IMR-90 (cell line): ENCODE results near the gene RFX1. TPM values are rescaled to one million over a fixed set of nuclear protein-coding genes. Genes with fewer than 3 reads are reported as not detected.
"Not testable (repeated sequence)": the region's sequence is repeated elsewhere in the genome, so short reads cannot be mapped to it uniquely, and the experiment has no call there.

ENCODE experiments used
- ATAC-seq: fragments of 200-7000 bp; cut with Tn5 transposase; 2 replicates; pipeline ENCODE4 v1.9.1; 2020; ENCODE audit warnings: low read depth, mild to moderate bottlenecking, moderate library complexity
- BruUV-seq: library from RNA; stranded (reverse); fragments of 400-500 nt; replicated peaks from 2 replicates; lab custom pipeline; 2021; lab: Mats Ljungman, UMichigan
- CTCF ChIA-PET: fragments of 300-600 bp; formaldehyde crosslinking; extraction: SDS; loops from one replicate; lab custom pipeline; 2021; ENCODE audit warnings: antibody characterized with exemption; lab: Yijun Ruan, JAX
- POLR2A ChIA-PET: fragments of 300-600 bp; sonication (Branson Sonifier 250); formaldehyde crosslinking; loops from one replicate; lab custom pipeline; 2022; ENCODE audit warnings: antibody characterized with exemption; ENCODE audit not compliant: unreplicated experiment; lab: Charles Lee
- DNase-seq: peaks from one replicate; pipeline ENCODE4 v3.0.0; 2013
- H2AFZ ChIP-seq: replicated peaks from 2 replicates; pipeline ENCODE3; 2013; ENCODE audit warnings: low read length, mild to moderate bottlenecking; ENCODE audit not compliant: poor library complexity
- H2AK5ac ChIP-seq: 2 replicates; pipeline ENCODE4 v1.6.1; 2013; ENCODE audit warnings: low read depth, low read length, inconsistent platforms
- H2AK9ac ChIP-seq: replicated peaks from 2 replicates; pipeline ENCODE3; 2013; ENCODE audit warnings: mild to moderate bottlenecking, low read depth, low read length, moderate library complexity; ENCODE audit not compliant: poor library complexity
- H2BK120ac ChIP-seq: 2 replicates; pipeline ENCODE4 v1.6.1; 2013; ENCODE audit warnings: low read depth, low read length, inconsistent platforms
- H2BK15ac ChIP-seq: 3 replicates; pipeline ENCODE4 v1.6.1; 2013; ENCODE audit warnings: low read depth, low read length, inconsistent platforms
- H2BK20ac ChIP-seq: 2 replicates; pipeline ENCODE4 v1.6.1; 2013; ENCODE audit warnings: low read depth, mild to moderate bottlenecking, inconsistent platforms, low read length, moderate library complexity
- H2BK5ac ChIP-seq: 2 replicates; pipeline ENCODE4 v1.6.1; 2013; ENCODE audit warnings: mild to moderate bottlenecking, low read depth, low read length, inconsistent platforms; ENCODE audit not compliant: poor library complexity, severe bottlenecking
- H3K14ac ChIP-seq: replicated peaks from 2 replicates; pipeline ENCODE4 v1.6.1; 2013; ENCODE audit warnings: low read depth, low read length, inconsistent platforms
- H3K18ac ChIP-seq: 2 replicates; pipeline ENCODE4 v1.6.1; 2013; ENCODE audit warnings: low read depth, low read length, control low read depth
- H3K23ac ChIP-seq: 2 replicates; pipeline ENCODE4 v1.6.1; 2013; ENCODE audit warnings: low read depth, low read length, inconsistent platforms
- H3K27ac ChIP-seq: 2 replicates; pipeline ENCODE4 v1.5.1; 2013; ENCODE audit warnings: mild to moderate bottlenecking, control low read depth, low read length; ENCODE audit not compliant: insufficient read depth
- H3K27me3 ChIP-seq: 2 replicates; pipeline ENCODE4 v1.6.1; 2013; ENCODE audit warnings: low read length; ENCODE audit not compliant: control insufficient read depth, insufficient read depth
- H3K36me3 ChIP-seq: 2 replicates; pipeline ENCODE4 v1.6.1; 2013; ENCODE audit warnings: low read length, mixed read lengths; ENCODE audit not compliant: control insufficient read depth, insufficient read depth
- H3K4ac ChIP-seq: 2 replicates; pipeline ENCODE4 v1.6.1; 2013; ENCODE audit warnings: low read depth, low read length, inconsistent platforms
- H3K4me1 ChIP-seq: 2 replicates; pipeline ENCODE4 v1.6.1; 2013; ENCODE audit warnings: low read length, mixed read lengths; ENCODE audit not compliant: control insufficient read depth, insufficient read depth
- H3K4me2 ChIP-seq: 2 replicates; pipeline ENCODE4 v1.6.1; 2013; ENCODE audit warnings: low read depth, mild to moderate bottlenecking, control low read depth, low read length, moderate library complexity
- H3K4me3 ChIP-seq: 2 replicates; pipeline ENCODE4 v1.5.1; 2013; ENCODE audit warnings: low read depth, mild to moderate bottlenecking, control low read depth, low read length, moderate library complexity; ENCODE audit not compliant: insufficient read depth
- H3K56ac ChIP-seq: 2 replicates; pipeline ENCODE4 v1.6.1; 2013; ENCODE audit warnings: low read length, inconsistent platforms; ENCODE audit not compliant: insufficient read depth; ENCODE audit errors: extremely low read depth
- H3K79me1 ChIP-seq, 2 experiments: 2 replicates each; pipeline ENCODE4 v1.6.1; 2013; ENCODE audit warnings: low read length in 2 of 2, inconsistent platforms in 1 of 2, low read depth in 1 of 2
- H3K9ac ChIP-seq: 2 replicates; pipeline ENCODE4 v1.6.1; 2013; ENCODE audit warnings: low read depth, low read length, control low read depth
- H3K9me1 ChIP-seq: 2 replicates; pipeline ENCODE4 v1.6.1; 2013; ENCODE audit warnings: low read length, inconsistent platforms; ENCODE audit not compliant: insufficient read depth
- H3K9me3 ChIP-seq: 2 replicates; pipeline ENCODE4 v1.6.1; 2013; ENCODE audit warnings: low read length; ENCODE audit not compliant: control insufficient read depth, insufficient read depth
- H4K20me1 ChIP-seq: 2 replicates; pipeline ENCODE4 v1.6.1; 2013; ENCODE audit warnings: low read length, inconsistent platforms; ENCODE audit not compliant: insufficient read depth
- H4K5ac ChIP-seq: 2 replicates; pipeline ENCODE4 v1.6.1; 2013; ENCODE audit warnings: mild to moderate bottlenecking, low read depth, low read length, control low read depth
- H4K8ac ChIP-seq, 2 experiments: 2 replicates each; pipeline ENCODE4 v1.6.1; 2013; ENCODE audit warnings: low read depth in 2 of 2, low read length in 2 of 2, control low read depth in 1 of 2, inconsistent platforms in 1 of 2
- H4K91ac ChIP-seq: 2 replicates; pipeline ENCODE4 v1.6.1; 2013; ENCODE audit warnings: low read depth, low read length, inconsistent platforms; ENCODE audit not compliant: insufficient read depth
- WGBS, 2 experiments: methylation state at CpG; one replicate each; pipeline versions ENCODE4 v1.1.5 to v1.1.7; 2013; ENCODE audit warnings: missing lambda C conversion rate in 2 of 2; ENCODE audit not compliant: insufficient read length in 1 of 2; ENCODE audit errors: extremely low coverage in 2 of 2; 5-methylcytosine and 5-hydroxymethylcytosine counted together
- dilution Hi-C: fragments of 300-500 bp; cut with HindIII; formaldehyde crosslinking; loops from one replicate; pipeline ENCODE4 v1.14.3; 2018; ENCODE audit warnings: low sequenced_read_pairs; ENCODE audit not compliant: unreplicated experiment
- in situ Hi-C: fragments of 300-500 bp; cut with MboI; formaldehyde crosslinking; loops from 3 replicates; pipeline ENCODE4 v1.14.3; 2019; ENCODE audit warnings: low sequenced_read_pairs, inconsistent platforms, mixed read lengths
- intact Hi-C: fragments of 100-400 bp; cut with micrococcal nuclease; formaldehyde crosslinking; loops from 2 replicates; pipeline ENCODE4 v1.10.0; 2022
- polyA plus RNA-seq, 3 experiments: library from polyadenylated mRNA; depleted of rRNA; stranded (reverse); fragments of >200 nt; gene quantifications; 2 replicates each; pipeline ENCODE4 v1.2.3, GENCODE V29; 2012; ENCODE audit warnings: low replicate concordance in 1 of 3
- total RNA-seq: library from RNA; depleted of rRNA; stranded (reverse); fragments of >200 nt; gene quantifications from 2 replicates; pipeline ENCODE4 v1.2.3, GENCODE V29; 2012

RFX1 gene
- total and polyA plus RNA-seq, 2 of the 4 experiments (the other 2 are of a cell fraction) = 0.36 to 3.1 TPM

DNA sequence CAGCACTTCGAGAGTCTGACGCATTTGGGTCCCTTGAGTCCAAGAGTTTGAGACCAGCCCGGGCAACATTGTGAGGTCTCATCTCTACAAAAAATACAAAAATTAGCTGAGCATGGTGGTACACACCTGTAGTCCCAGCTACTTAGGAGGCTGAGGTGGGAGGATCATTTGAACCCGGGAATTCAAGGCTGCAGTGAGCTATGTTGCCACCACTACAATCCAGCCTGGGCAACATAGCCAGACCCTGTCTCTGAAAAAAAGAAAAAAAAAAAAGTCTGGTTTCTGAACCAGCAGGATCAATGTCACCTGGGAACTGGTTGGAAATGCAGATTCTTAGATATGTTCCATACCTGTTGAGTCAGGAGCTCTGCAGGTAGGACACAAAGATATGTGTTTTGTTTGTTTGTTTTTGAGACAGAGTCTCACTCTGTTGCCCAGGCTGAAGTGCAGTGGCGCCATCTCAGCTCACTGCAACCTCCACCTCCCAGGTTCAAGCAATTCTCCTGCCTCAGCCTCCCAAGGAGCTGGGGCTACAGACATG lies 20.6 kb upstream of the RFX1 start:
- H3K18ac ChIP-seq, H4K20me1 ChIP-seq, in situ Hi-C loops, BruUV-seq, H4K5ac ChIP-seq, H3K4me3 ChIP-seq, ATAC-seq, H3K4me1 ChIP-seq, H3K23ac ChIP-seq, H3K56ac ChIP-seq, H2AK9ac ChIP-seq, H3K27ac ChIP-seq, H3K9me1 ChIP-seq, H2AFZ ChIP-seq, H2AK5ac ChIP-seq, H3K9me3 ChIP-seq, intact Hi-C loops, POLR2A ChIA-PET, CTCF ChIA-PET, H3K79me1 ChIP-seq, H3K4ac ChIP-seq, H3K9ac ChIP-seq, dilution Hi-C loops, H4K8ac ChIP-seq, H3K14ac ChIP-seq, H2BK120ac ChIP-seq, H3K4me2 ChIP-seq, H4K91ac ChIP-seq, H2BK5ac ChIP-seq, H3K36me3 ChIP-seq, H2BK20ac ChIP-seq, DNase-seq, H2BK15ac ChIP-seq: not testable (repeated sequence)
- H3K27me3 ChIP-seq = peaks cover 30% of the 10 kb centered on the region
- no CpG with 5 or more reads among the region's 5 CpGs for WGBS, 2 experiments
